Epithelial cell of esophagus (primary cell): Measurements from ENCODE around the gene TPP2.

Experiments
- DNase-seq: peaks from one replicate; pipeline ENCODE4 v3.0.0; 2010; ENCODE audit warnings: low read depth
- H3K4me3 ChIP-seq: 2 replicates; pipeline ENCODE4 v1.5.1; 2011; ENCODE audit warnings: mild to moderate bottlenecking, low read length, control low read depth
- CTCF ChIP-seq: IDR thresholded peaks from 2 replicates; pipeline ENCODE4 v1.5.1; 2011; ENCODE audit warnings: low read depth, mild to moderate bottlenecking, low read length, control low read depth, inconsistent platforms; ENCODE audit not compliant: insufficient read depth; ENCODE audit errors: missing control alignments

The TPP2 gene

GRCh38 chr13:102608974-102609373 is 12.2 kb downstream of the TPP2 start:
- TF ChIP-seq CTCF, result no peak
- DNase-seq, result peak; percentile 82
- H3K4me3 ChIP-seq, result no peak overlapping the region

GRCh38 chr13:102609696-102610095 is 12.9 kb downstream of the TPP2 start:
- H3K4me3 ChIP-seq, result no peak overlapping the region
- no peak for DNase-seq
- no peak for TF ChIP-seq CTCF

GRCh38 chr13:102610296-102610895 is 13.6 kb downstream of the TPP2 start:
- no peak for TF ChIP-seq CTCF
- DNase-seq, result no peak
- H3K4me3 ChIP-seq, result no peak overlapping the region

GRCh38 chr13:102617697-102618350 is 21.0 kb downstream of the TPP2 start:
- TF ChIP-seq CTCF, result no peak
- no peak for DNase-seq
- no peak overlapping the region for H3K4me3 ChIP-seq

- no peak overlapping the region for H3K4me3 ChIP-seq
Measured at GRCh38 chr13:102620516-102620915, 23.7 kb downstream of the TPP2 start.

GRCh38 chr13:102626928-102627327 is 30.1 kb downstream of the TPP2 start:
- DNase-seq, result no peak
- no peak overlapping the region for H3K4me3 ChIP-seq
- no peak for TF ChIP-seq CTCF

More at GRCh38 chr13:102620516-102620915, 23.7 kb downstream of the TPP2 start:
- no peak for TF ChIP-seq CTCF
- no peak for DNase-seq

GRCh38 chr13:102628559-102628958 is 31.8 kb downstream of the TPP2 start:
- H3K4me3 ChIP-seq, result no peak overlapping the region
- DNase-seq, result no peak
- TF ChIP-seq CTCF, result no peak
